GM21825 (cell line): ENCODE results near the gene ANP32E.

Experiments used
- ATAC-seq: cut with Tn5 transposase; IDR thresholded peaks from one replicate; pipeline ENCODE4 v1.9.1; 2021; ENCODE audit warnings: mild to moderate bottlenecking, moderate library complexity; ENCODE audit not compliant: unreplicated experiment

ANP32E gene

GRCh38 chr1:150235852-150236613, at the start of gene ANP32E:
Gene ANP32E (minus strand): TSS chr1:150236112. CDS start chr1:150235786, 326 bp downstream.
- ATAC-seq, result peak; percentile 78

GRCh38 chr1:150283260-150283659, 47.3 kb upstream of the ANP32E start:
- no peak for ATAC-seq

- no peak for ATAC-seq
These were observed 46.6 kb upstream of the ANP32E start for GRCh38 chr1:150282558-150282958.

GRCh38 chr1:150281758-150282557, 46.0 kb upstream of the ANP32E start, which contains the start of gene CIART:
Gene CIART (plus strand): TSS chr1:150282554. CDS start chr1:150283268, 714 bp downstream.
- ATAC-seq, result peak; percentile 63

- ATAC-seq, result no peak
These were observed 45.4 kb upstream of the ANP32E start for GRCh38 chr1:150281221-150281757.

- no peak for ATAC-seq
These were observed 44.3 kb upstream of the ANP32E start for GRCh38 chr1:150280138-150280707.

GRCh38 chr1:150273311-150273710, 37.4 kb upstream of the ANP32E start:
- no peak for ATAC-seq

GRCh38 chr1:150271291-150271959, 35.5 kb upstream of the ANP32E start:
- ATAC-seq, result no peak

- no peak for ATAC-seq
These were observed 33.5 kb upstream of the ANP32E start for GRCh38 chr1:150269451-150269850.

GRCh38 chr1:150268705-150269403, 32.9 kb upstream of the ANP32E start, which contains the start of gene APH1A:
Gene APH1A (minus strand): TSS chr1:150269016. CDS start chr1:150268810, 206 bp downstream.
- peak; percentile 78 for ATAC-seq

GRCh38 chr1:150268340-150268704, 32.4 kb upstream of the ANP32E start:
- peak; percentile 14 for ATAC-seq

GRCh38 chr1:150267896-150268295, 32.0 kb upstream of the ANP32E start:
- no peak for ATAC-seq

GRCh38 chr1:150263549-150263948, 27.6 kb upstream of the ANP32E start:
- no peak for ATAC-seq

- no peak for ATAC-seq
These were observed 26.7 kb upstream of the ANP32E start for GRCh38 chr1:150262388-150263320.

- no peak for ATAC-seq
These were observed 25.5 kb upstream of the ANP32E start for GRCh38 chr1:150261367-150261766.

GRCh38 chr1:150259758-150260669, 24.1 kb upstream of the ANP32E start:
- ATAC-seq, result no peak

GRCh38 chr1:150259217-150259616, 23.3 kb upstream of the ANP32E start:
- ATAC-seq, result no peak
